B cell (primary cell): ENCODE results near the gene C6orf47. TPM values are rescaled to one million over a fixed set of nuclear protein-coding genes. Genes with fewer than 3 reads are reported as not detected.

ENCODE experiments used
- ATAC-seq: fragments of 200-7000 bp; cut with Tn5 transposase; one replicate; pipeline ENCODE4 v1.10.0; 2021; ENCODE audit warnings: low read depth, mild to moderate bottlenecking, moderate number of reproducible peaks, moderate library complexity
- CTCF ChIA-PET: fragments of 350-600 bp; sonication (Branson Sonifier 250); formaldehyde crosslinking; loops from one replicate; lab custom pipeline; 2021; ENCODE audit warnings: antibody characterized with exemption, inconsistent platforms; lab: Charles Lee
- POLR2A ChIA-PET: fragments of 350-600 bp; sonication (Branson Sonifier 250); formaldehyde crosslinking; loops from one replicate; lab custom pipeline; 2021; ENCODE audit warnings: antibody characterized with exemption; lab: Charles Lee
- DNase-seq: peaks from one replicate; pipeline ENCODE4 v3.0.0; 2013
- H2AFZ ChIP-seq: 2 replicates; pipeline ENCODE4 v1.6.1; 2012; ENCODE audit warnings: mild to moderate bottlenecking, low read depth, low read length; ENCODE audit not compliant: insufficient read depth, poor library complexity, severe bottlenecking
- H3K27ac ChIP-seq, 2 donors: 1 replicate in 1 of 2; 2 replicates in 1 of 2; pipeline ENCODE4 v1.5.1; 2012 to 2013; ENCODE audit warnings: low read length in 2 of 2, mild to moderate bottlenecking in 2 of 2, moderate library complexity in 1 of 2
- H3K27me3 ChIP-seq, 4 experiments: fragments of 200-600 bp in 1 of 4; sonication (generic) in 1 of 4; replicated peaks in 1 of 4; 1 replicate in 2 of 4; 2 replicates in 2 of 4; pipeline versions ENCODE4 v1.6.1 to v1.7.0; 2013 to 2016; ENCODE audit warnings: low read length in 3 of 4, mild to moderate bottlenecking in 2 of 4, mixed read lengths in 1 of 4, moderate library complexity in 1 of 4; ENCODE audit not compliant: insufficient read depth in 4 of 4, control insufficient read depth in 3 of 4; ENCODE audit errors: control extremely low read depth in 1 of 4
- H3K36me3 ChIP-seq, 2 experiments: replicated peaks in 1 of 2; 1 replicate in 1 of 2; 2 replicates in 1 of 2; pipeline versions ENCODE4 v1.6.1 to v1.7.1; 2013; ENCODE audit warnings: low read length in 1 of 2; ENCODE audit not compliant: insufficient read depth in 2 of 2, control insufficient read depth in 1 of 2; ENCODE audit errors: control extremely low read depth in 1 of 2, extremely low read depth in 1 of 2
- H3K4me1 ChIP-seq, 2 donors: fragments of 200-600 bp in 1 of 2; sonication (generic) in 1 of 2; 1 replicate in 1 of 2; 2 replicates in 1 of 2; pipeline versions ENCODE4 v1.5.1 to v1.6.1; 2013 to 2017; ENCODE audit warnings: low read length in 2 of 2; ENCODE audit not compliant: control insufficient read depth in 2 of 2, insufficient read depth in 2 of 2
- H3K4me2 ChIP-seq: replicated peaks from 2 replicates; pipeline ENCODE3; 2012; ENCODE audit warnings: mild to moderate bottlenecking, low read depth, low read length; ENCODE audit not compliant: poor library complexity, severe bottlenecking
- H3K4me3 ChIP-seq, 5 experiments: fragments of 200-600 bp in 1 of 5; sonication (generic) in 1 of 5; 1 replicate in 3 of 5; 2 replicates in 2 of 5; pipeline versions ENCODE4 v1.5.1 to v1.7.0; 2011 to 2016; ENCODE audit warnings: low read length in 4 of 5, mild to moderate bottlenecking in 4 of 5, low read depth in 2 of 5, control low read depth in 1 of 5, moderate library complexity in 1 of 5; ENCODE audit not compliant: insufficient read depth in 1 of 5; ENCODE audit errors: control extremely low read depth in 1 of 5, extremely low read depth in 1 of 5
- H3K79me2 ChIP-seq: fragments of 200-600 bp; sonication (generic); one replicate; pipeline ENCODE4 v1.6.0; 2016; ENCODE audit warnings: low read length; ENCODE audit not compliant: control insufficient read depth, insufficient read depth
- H3K9ac ChIP-seq: fragments of 200-600 bp; sonication (generic); 2 replicates; pipeline ENCODE4 v1.6.1; 2017; ENCODE audit warnings: mild to moderate bottlenecking, low read length, moderate library complexity
- H3K9me3 ChIP-seq, 3 donors: one replicate each; pipeline versions ENCODE4 v1.6.1 to v1.7.1; 2013; ENCODE audit warnings: low read length in 2 of 3; ENCODE audit not compliant: control insufficient read depth in 2 of 3, insufficient read depth in 1 of 3; ENCODE audit errors: control extremely low read depth in 1 of 3
- H4K20me1 ChIP-seq: 2 replicates; pipeline ENCODE4 v1.6.0; 2012; ENCODE audit warnings: mild to moderate bottlenecking, low read length; ENCODE audit not compliant: insufficient read depth, control insufficient read depth, poor library complexity, severe bottlenecking
- H3K27ac Mint-ChIP-seq: one replicate; pipeline ENCODE4 v1.8.0; 2021; ENCODE audit warnings: mixed read lengths
- H3K27me3 Mint-ChIP-seq: one replicate; pipeline ENCODE4 v1.8.0; 2021; ENCODE audit warnings: mixed read lengths
- H3K4me1 Mint-ChIP-seq: one replicate; pipeline ENCODE4 v1.8.0; 2021; ENCODE audit warnings: mixed read lengths
- H3K4me3 Mint-ChIP-seq: one replicate; pipeline ENCODE4 v1.8.0; 2021; ENCODE audit warnings: mixed read lengths
- H3K9me3 Mint-ChIP-seq: one replicate; pipeline ENCODE4 v1.8.0; 2022; ENCODE audit warnings: mixed read lengths; ENCODE audit not compliant: insufficient read depth
- CTCF ChIP-seq: fragments of 200-600 bp; IDR thresholded peaks from one replicate; pipeline ENCODE4 v1.8.0; 2022; ENCODE audit warnings: antibody characterized with exemption, mild to moderate bottlenecking
- EZH2 ChIP-seq: IDR thresholded peaks from 2 replicates; pipeline ENCODE4 v1.6.1; 2012; ENCODE audit warnings: borderline replicate concordance, low read depth, mild to moderate bottlenecking, moderate library complexity, low read length; ENCODE audit not compliant: insufficient read depth, poor library complexity, severe bottlenecking
- WGBS: methylation state at CpG from one replicate; pipeline ENCODE4 v1.1.5; 2013; ENCODE audit warnings: missing lambda C conversion rate; ENCODE audit not compliant: insufficient coverage; 5-methylcytosine and 5-hydroxymethylcytosine counted together
- intact Hi-C: fragments of 100-400 bp; cut with micrococcal nuclease; formaldehyde crosslinking; loops from one replicate; pipeline ENCODE4 v1.10.0; 2022
- polyA plus RNA-seq: library from polyadenylated mRNA; depleted of rRNA; stranded (reverse); fragments of >200 nt; gene quantifications from 2 replicates; pipeline ENCODE4 v1.2.3, GENCODE V29; 2012
- total RNA-seq, 2 donors: library from RNA; stranded (reverse); fragments of 120-200 nt in 1 of 2; gene quantifications; 1 replicate in 1 of 2; 2 replicates in 1 of 2; pipeline versions ENCODE4 v1.2.3 to v1.2.4, GENCODE V29; 2013 to 2022

Gene C6orf47
- total and polyA plus RNA-seq, 2 donors (not counting 1 experiment from before 2014, with no cell fraction given): 7.6 to 34.0 TPM

- Histone ChIP-seq H3K4me2 (peak overlapping the region; percentile 90), H3K79me2 (peaks cover 21% of the 10 kb centered on the region), H3K4me1 (peaks cover 12 to 21% of the 10 kb centered on the region in 2 donors), H3K27ac (peak overlapping the region; percentile 97 to 99), H3K36me3 (peaks cover 5 to 40% of the 10 kb centered on the region in 2 experiments), H3K9ac (peak overlapping the region; percentile 90), H4K20me1 (peaks cover 6% of the 10 kb centered on the region), H2AFZ (peak overlapping the region; percentile 70), H3K9me3 (peaks cover 0 to 6% (median 0%) of the 10 kb centered on the region in 3 donors), H3K4me3 (peak overlapping the region; percentile 69 to 90 (median 84)), H3K27me3 (no peaks in the 10 kb centered on the region)
- Mint-ChIP-seq H3K27me3 (no peaks in the 10 kb centered on the region), H3K4me1 (peaks cover 31% of the 10 kb centered on the region), H3K27ac (peak overlapping the region; percentile 95), H3K4me3 (peak overlapping the region; percentile 86), H3K9me3 (no peaks in the 10 kb centered on the region)
- ATAC-seq: no peak
- WGBS: 43% methylated on average over 13 of the region's 15 CpGs
- TF ChIP-seq EZH2 (no peak), CTCF (no peak)
- no peak for DNase-seq
- intact Hi-C loops: loop anchor here (5.0 kb wide), 3 partner anchors 186 to 336 kb away; partner anchors contain the start of genes EHMT2, LSM2, NELFE and SKIC2
- POLR2A ChIA-PET: interaction anchor here (0.6 to 1.7 kb wide), 7 partner anchors 17 to 173 kb away, joined by 3 to 7 read pairs (median 5); partner anchors contain the start of genes BAG6, C6orf47, LST1 and NCR3
- CTCF ChIA-PET: interaction anchor here (1.0 to 2.3 kb wide), 5 partner anchors 14 to 70 kb away, joined by 4 to 11 read pairs (median 5); partner anchors contain the start of gene BAG6
These were observed 39.1 kb downstream of the C6orf47 start for GRCh38 chr6:31621320-31621939.
